GM06990 (cell line): ENCODE measurements around the gene AP1S1.

Experiments used
- DNase-seq: peaks from one replicate; pipeline ENCODE4 v3.0.0-alpha.2; 2011; ENCODE audit not compliant: insufficient read length; ENCODE audit errors: extremely low read depth
- H3K27me3 ChIP-seq: replicated peaks from 2 replicates; pipeline ENCODE4 v1.6.0; 2011; ENCODE audit warnings: low read length; ENCODE audit not compliant: control insufficient read depth, insufficient read depth
- H3K36me3 ChIP-seq: 2 replicates; pipeline ENCODE4 v1.5.1; 2011; ENCODE audit warnings: low read length; ENCODE audit not compliant: control insufficient read depth, insufficient read depth
- H3K4me3 ChIP-seq: replicated peaks from 2 replicates; pipeline ENCODE4 v1.5.1; 2011; ENCODE audit warnings: low read depth, mild to moderate bottlenecking, control low read depth, low read length
- CTCF ChIP-seq: IDR thresholded peaks from 2 replicates; pipeline ENCODE4 v1.5.1; 2011; ENCODE audit warnings: low read length, control low read depth, mild to moderate bottlenecking, inconsistent platforms; ENCODE audit not compliant: insufficient read depth, poor library complexity, severe bottlenecking

AP1S1 gene

GRCh38 chr7:101121991-101122932 lies 32.0 kb upstream of the AP1S1 start:
- H3K27me3 ChIP-seq, result no peaks in the 10 kb centered on the region; the same call in 1 of the 2 replicates

GRCh38 chr7:101122933-101123702 lies 31.2 kb upstream of the AP1S1 start:
- H3K27me3 ChIP-seq, result no peaks in the 10 kb centered on the region; the same call in 1 of the 2 replicates
- no peak for TF ChIP-seq CTCF
- no peak for DNase-seq
- H3K4me3 ChIP-seq, result no peak overlapping the region
- no peaks in the 10 kb centered on the region for H3K36me3 ChIP-seq

More at GRCh38 chr7:101121991-101122932, 32.0 kb upstream of the AP1S1 start:
- H3K4me3 ChIP-seq, result peak overlapping the region; percentile 56
- no peaks in the 10 kb centered on the region for H3K36me3 ChIP-seq
- no peak for DNase-seq
- no peak for TF ChIP-seq CTCF

- no peaks in the 10 kb centered on the region for H3K36me3 ChIP-seq
- DNase-seq, result no peak
- no peak for TF ChIP-seq CTCF
- no peak overlapping the region for H3K4me3 ChIP-seq
- no peaks in the 10 kb centered on the region; the same call in 1 of the 2 replicates for H3K27me3 ChIP-seq
Observed at GRCh38 chr7:101123703-101124068, 30.6 kb upstream of the AP1S1 start.

- no peak for TF ChIP-seq CTCF
- Histone ChIP-seq H3K4me3 (no peak overlapping the region), H3K36me3 (no peaks in the 10 kb centered on the region), H3K27me3 (no peaks in the 10 kb centered on the region; the same call in 1 of the 2 replicates)
- no peak for DNase-seq
Observed at GRCh38 chr7:101124376-101125056, 29.8 kb upstream of the AP1S1 start.

- no peaks in the 10 kb centered on the region; the same call in 1 of the 2 replicates for H3K27me3 ChIP-seq
- H3K4me3 ChIP-seq, result no peak overlapping the region
- DNase-seq, result no peak
Observed at GRCh38 chr7:101125989-101126650, 28.2 kb upstream of the AP1S1 start.

More at GRCh38 chr7:101125989-101126650, 28.2 kb upstream of the AP1S1 start:
- no peaks in the 10 kb centered on the region for H3K36me3 ChIP-seq
- TF ChIP-seq CTCF, result no peak
